Hepatocyte (in vitro differentiated cells): ENCODE data around the gene MUC5B. TPM values are rescaled to one million over a fixed set of nuclear protein-coding genes. Genes with fewer than 3 reads are reported as not detected.
A peak's percentile ranks its signal among the peaks of the same experiment; 100 is the strongest.

Source experiments
- DNase-seq: peaks from one replicate; pipeline ENCODE4 v3.0.0-alpha.2; 2016; ENCODE audit warnings: low spot score
- H2AFZ ChIP-seq: fragments of 200-600 bp; sonication (generic); 2 replicates; pipeline ENCODE4 v1.6.0; 2016; ENCODE audit warnings: antibody characterized with exemption, mild to moderate bottlenecking
- H3K27ac ChIP-seq: fragments of 200-600 bp; sonication (generic); 2 replicates; pipeline ENCODE4 v1.5.1; 2016; ENCODE audit warnings: mild to moderate bottlenecking
- H3K27me3 ChIP-seq: fragments of 200-600 bp; sonication (generic); 2 replicates; pipeline ENCODE4 v1.6.1; 2016
- H3K36me3 ChIP-seq: fragments of 200-600 bp; sonication (generic); replicated peaks from 2 replicates; pipeline ENCODE4 v1.5.1; 2016; ENCODE audit warnings: low read depth; ENCODE audit not compliant: insufficient read depth
- H3K4me1 ChIP-seq: fragments of 200-600 bp; sonication (generic); 2 replicates; pipeline ENCODE4 v1.5.1; 2016; ENCODE audit warnings: mild to moderate bottlenecking, moderate library complexity; ENCODE audit not compliant: insufficient read depth
- H3K4me2 ChIP-seq: fragments of 200-600 bp; sonication (generic); 2 replicates; pipeline ENCODE4 v1.6.0; 2016
- H3K4me3 ChIP-seq: fragments of 200-600 bp; sonication (generic); 2 replicates; pipeline ENCODE4 v1.5.1; 2016; ENCODE audit warnings: mild to moderate bottlenecking
- H3K79me2 ChIP-seq: fragments of 200-600 bp; sonication (generic); 2 replicates; pipeline ENCODE4 v1.6.0; 2017; ENCODE audit warnings: mild to moderate bottlenecking
- H3K9me2 ChIP-seq: fragments of 200-600 bp; sonication (generic); replicated peaks from 2 replicates; pipeline ENCODE4 v1.6.0; 2017; ENCODE audit warnings: mild to moderate bottlenecking; ENCODE audit not compliant: insufficient read depth
- H3K9me3 ChIP-seq: fragments of 200-600 bp; sonication (generic); 2 replicates; pipeline ENCODE4 v1.5.1; 2016; ENCODE audit warnings: low read depth, mild to moderate bottlenecking
- H4K20me1 ChIP-seq: fragments of 200-600 bp; sonication (generic); 2 replicates; pipeline ENCODE4 v1.6.0; 2016; ENCODE audit warnings: mild to moderate bottlenecking; ENCODE audit not compliant: insufficient read depth, poor library complexity, severe bottlenecking
- EZH2 ChIP-seq: fragments of 200-600 bp; sonication (generic); IDR thresholded peaks from 2 replicates; pipeline ENCODE4 v1.6.1; 2016; ENCODE audit warnings: antibody characterized with exemption, mild to moderate bottlenecking, borderline replicate concordance
- EZH2phosphoT487 ChIP-seq: fragments of 200-600 bp; sonication (generic); IDR thresholded peaks from one replicate; pipeline ENCODE4 v1.6.1; 2018; ENCODE audit warnings: antibody characterized with exemption, mild to moderate bottlenecking, low read depth, moderate library complexity; ENCODE audit not compliant: unreplicated experiment, severe bottlenecking
- WGBS: methylation state at CpG from one replicate; pipeline ENCODE4 v1.1.6; 2016; ENCODE audit warnings: low lambda C conversion rate; ENCODE audit errors: missing lambda C conversion rate; 5-methylcytosine and 5-hydroxymethylcytosine counted together
- polyA plus RNA-seq: library from polyadenylated mRNA; unstranded; fragments of >200 nt; fragmentation: Nextera tagmentation; extraction: Ambion mirVana; gene quantifications from 2 replicates; pipeline ENCODE4 v1.2.1, GENCODE V29; 2016
- total RNA-seq: library from RNA; depleted of rRNA; stranded (reverse); fragments of >200 nt; gene quantifications from 2 replicates; pipeline ENCODE4 v1.2.3, GENCODE V29; 2014
- TF ChIP-seq, protein P1 (sequence below): fragments of 200-600 bp; sonication (generic); IDR thresholded peaks from 2 replicates; pipeline ENCODE4 v1.5.1; 2016; ENCODE audit warnings: antibody characterized with exemption, mild to moderate bottlenecking; ENCODE audit not compliant: poor library complexity

Gene MUC5B
- total and polyA plus RNA-seq, 2 experiments from 2014 or later: 0.07 to 0.15 TPM

DNA sequence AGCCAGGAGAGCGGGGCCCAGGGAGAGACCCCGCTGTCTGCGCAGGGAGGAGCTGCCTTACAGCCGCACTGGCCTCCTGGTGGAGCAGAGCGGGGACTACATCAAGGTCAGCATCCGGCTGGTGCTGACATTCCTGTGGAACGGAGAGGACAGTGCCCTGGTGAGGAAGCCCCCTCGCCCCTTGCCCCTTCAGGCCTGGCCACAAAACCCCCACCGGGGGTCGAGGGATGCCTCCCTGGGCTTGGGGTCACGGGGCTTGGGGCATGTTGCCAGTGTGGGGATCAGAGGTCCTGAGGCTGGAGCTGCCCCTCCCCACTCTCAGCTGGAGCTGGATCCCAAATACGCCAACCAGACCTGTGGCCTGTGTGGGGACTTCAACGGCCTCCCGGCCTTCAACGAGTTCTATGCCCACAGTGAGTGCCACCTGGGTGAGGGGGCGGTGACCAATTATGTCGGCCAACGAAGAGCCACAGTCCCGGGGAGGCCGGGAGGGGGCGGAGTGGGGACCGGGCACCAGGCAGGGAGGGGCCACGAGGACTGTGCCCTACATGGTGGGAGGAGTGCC is 4.2 kb downstream of the MUC5B start:
- Histone ChIP-seq H3K27me3 (no peaks in the 10 kb centered on the region), H3K36me3 (no peaks in the 10 kb centered on the region), H3K79me2 (no peaks in the 10 kb centered on the region), H2AFZ (no peak overlapping the region), H3K27ac (no peak overlapping the region), H3K4me2 (no peak overlapping the region), H3K9me3 (no peaks in the 10 kb centered on the region), H4K20me1 (no peaks in the 10 kb centered on the region), H3K4me3 (no peak overlapping the region), H3K4me1 (no peaks in the 10 kb centered on the region), H3K9me2 (no peaks in the 10 kb centered on the region)
- TF ChIP-seq, protein P1, sequence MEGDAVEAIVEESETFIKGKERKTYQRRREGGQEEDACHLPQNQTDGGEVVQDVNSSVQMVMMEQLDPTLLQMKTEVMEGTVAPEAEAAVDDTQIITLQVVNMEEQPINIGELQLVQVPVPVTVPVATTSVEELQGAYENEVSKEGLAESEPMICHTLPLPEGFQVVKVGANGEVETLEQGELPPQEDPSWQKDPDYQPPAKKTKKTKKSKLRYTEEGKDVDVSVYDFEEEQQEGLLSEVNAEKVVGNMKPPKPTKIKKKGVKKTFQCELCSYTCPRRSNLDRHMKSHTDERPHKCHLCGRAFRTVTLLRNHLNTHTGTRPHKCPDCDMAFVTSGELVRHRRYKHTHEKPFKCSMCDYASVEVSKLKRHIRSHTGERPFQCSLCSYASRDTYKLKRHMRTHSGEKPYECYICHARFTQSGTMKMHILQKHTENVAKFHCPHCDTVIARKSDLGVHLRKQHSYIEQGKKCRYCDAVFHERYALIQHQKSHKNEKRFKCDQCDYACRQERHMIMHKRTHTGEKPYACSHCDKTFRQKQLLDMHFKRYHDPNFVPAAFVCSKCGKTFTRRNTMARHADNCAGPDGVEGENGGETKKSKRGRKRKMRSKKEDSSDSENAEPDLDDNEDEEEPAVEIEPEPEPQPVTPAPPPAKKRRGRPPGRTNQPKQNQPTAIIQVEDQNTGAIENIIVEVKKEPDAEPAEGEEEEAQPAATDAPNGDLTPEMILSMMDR: peak; percentile 3
- no peak for TF ChIP-seq EZH2
- no peak for DNase-seq
- WGBS: 82% methylated on average over 10 of the region's 23 CpGs

DNA sequence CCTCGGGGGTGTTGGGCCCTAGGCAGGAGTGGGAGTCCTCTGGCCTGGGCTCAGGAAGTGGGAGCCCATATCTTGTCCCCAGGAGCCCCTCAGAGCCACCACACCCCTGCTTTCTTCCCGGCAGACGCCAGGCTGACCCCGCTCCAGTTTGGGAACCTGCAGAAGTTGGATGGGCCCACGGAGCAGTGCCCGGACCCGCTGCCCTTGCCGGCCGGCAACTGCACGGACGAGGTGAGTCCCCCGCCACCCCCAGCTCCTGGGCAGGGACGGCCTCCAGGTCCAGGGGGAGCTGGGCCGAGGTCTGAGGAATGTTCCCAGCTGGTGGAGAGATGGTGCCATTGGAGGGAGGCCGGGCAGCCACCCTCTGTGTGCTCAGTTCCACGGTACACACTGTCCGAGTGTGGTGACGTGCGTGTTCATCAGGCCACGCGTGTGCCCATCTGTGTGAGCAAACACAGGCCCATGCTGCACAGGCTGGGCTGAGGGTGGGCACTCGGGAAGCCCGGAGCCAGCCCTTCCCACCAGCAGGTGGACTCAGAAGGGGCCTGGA is 4.8 kb downstream of the MUC5B start:
- H4K20me1 ChIP-seq: no peaks in the 10 kb centered on the region
- H3K27me3 ChIP-seq: no peaks in the 10 kb centered on the region
- 87% methylated on average over 23 of the region's 23 CpGs for WGBS
- TF ChIP-seq, protein P1: no peak
- no peak for TF ChIP-seq EZH2
- H2AFZ ChIP-seq: no peak overlapping the region
- H3K9me2 ChIP-seq: no peaks in the 10 kb centered on the region
- H3K4me1 ChIP-seq: no peaks in the 10 kb centered on the region
- no peaks in the 10 kb centered on the region for H3K36me3 ChIP-seq
- no peak overlapping the region for H3K27ac ChIP-seq
- DNase-seq: no peak
- no peaks in the 10 kb centered on the region for H3K9me3 ChIP-seq
- no peak overlapping the region for H3K4me2 ChIP-seq
- H3K79me2 ChIP-seq: no peaks in the 10 kb centered on the region
- H3K4me3 ChIP-seq: no peak overlapping the region

DNA sequence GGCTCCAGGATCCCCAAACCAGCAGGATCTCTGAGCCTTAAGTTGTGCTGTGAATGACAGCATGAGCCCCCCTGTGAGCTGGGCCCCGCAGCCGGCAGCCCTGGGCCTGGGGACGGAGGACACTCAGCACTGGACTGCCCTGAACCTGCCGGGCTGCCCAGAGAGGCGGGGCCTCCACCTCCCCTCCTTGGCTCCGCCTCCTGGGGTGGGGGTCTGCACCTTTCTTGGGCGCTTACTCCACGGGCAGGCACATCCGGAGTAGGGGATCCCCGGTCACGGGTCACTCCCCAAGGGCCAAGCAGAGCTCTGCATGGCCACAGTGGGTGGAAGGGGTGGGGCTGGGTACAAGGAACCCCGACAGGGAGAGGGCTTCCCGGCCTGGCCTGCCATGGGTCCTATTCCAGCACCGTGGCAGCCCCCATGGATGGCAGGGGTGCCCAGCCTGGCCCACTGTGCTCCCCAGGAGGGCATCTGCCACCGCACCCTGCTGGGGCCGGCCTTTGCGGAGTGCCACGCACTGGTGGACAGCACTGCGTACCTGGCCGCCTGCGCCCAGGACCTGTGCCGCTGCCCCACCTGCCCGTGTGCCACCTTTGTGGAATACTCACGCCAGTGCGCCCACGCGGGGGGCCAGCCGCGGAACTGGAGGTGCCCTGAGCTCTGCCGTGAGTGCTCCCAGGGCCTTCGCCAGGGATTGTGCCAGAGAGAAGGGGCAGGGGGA is 5.4 kb downstream of the MUC5B start:
- Histone ChIP-seq H2AFZ (no peak overlapping the region), H3K4me1 (no peaks in the 10 kb centered on the region), H4K20me1 (no peaks in the 10 kb centered on the region), H3K9me3 (no peaks in the 10 kb centered on the region), H3K9me2 (no peaks in the 10 kb centered on the region), H3K27me3 (no peaks in the 10 kb centered on the region), H3K4me2 (no peak overlapping the region), H3K4me3 (no peak overlapping the region), H3K79me2 (no peaks in the 10 kb centered on the region), H3K36me3 (no peaks in the 10 kb centered on the region), H3K27ac (no peak overlapping the region)
- WGBS: 92% methylated on average over 26 of the region's 31 CpGs
- no peak for DNase-seq
- no peak for TF ChIP-seq EZH2phosphoT487
- no peak for TF ChIP-seq EZH2
- TF ChIP-seq, protein P1: no peak
